Retina (tissue), 1 donor: ENCODE data around the gene TMEM213.
"Not testable (repeated sequence)": the region's sequence is repeated elsewhere in the genome, so short reads cannot be mapped to it uniquely, and the experiment has no call there.

Source experiments
- DNase-seq: peaks from one replicate; pipeline ENCODE4 v3.0.0-alpha.2; 2016

The TMEM213 gene, protein sequence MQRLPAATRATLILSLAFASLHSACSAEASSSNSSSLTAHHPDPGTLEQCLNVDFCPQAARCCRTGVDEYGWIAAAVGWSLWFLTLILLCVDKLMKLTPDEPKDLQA

GRCh38 chr7:138797715-138798320 is at the start of gene TMEM213, which contains the start of gene ATP6V0A4:
Gene TMEM213 (plus strand): TSS chr7:138797994. CDS start chr7:138798105, 111 bp downstream.
Gene ATP6V0A4 (minus strand): TSS chr7:138798196. CDS start chr7:138771247, 26,949 bp downstream.
- no peak for DNase-seq

DNA sequence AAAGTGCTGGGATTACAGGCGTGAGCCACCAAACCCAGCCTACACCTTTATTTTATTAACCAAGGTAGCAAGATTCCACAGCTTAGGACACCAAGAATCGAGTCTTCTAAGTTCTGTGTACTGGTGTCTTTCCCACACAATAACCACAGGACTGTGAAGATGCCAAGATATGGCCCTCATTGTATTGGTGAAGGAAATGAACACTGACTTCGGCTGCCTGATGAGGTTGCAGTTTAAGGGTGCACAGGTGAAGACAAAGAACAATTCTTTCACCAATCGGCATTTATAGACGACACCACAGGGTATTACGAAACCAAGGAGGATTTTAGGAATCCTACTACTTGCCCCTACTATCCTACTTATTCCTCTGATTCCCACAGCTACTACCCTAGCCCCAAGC is 49.1 kb upstream of the TMEM213 start:
- DNase-seq, result no peak

- DNase-seq, result no peak
These were observed 47.8 kb upstream of the TMEM213 start for GRCh38 chr7:138749960-138750359.

DNA sequence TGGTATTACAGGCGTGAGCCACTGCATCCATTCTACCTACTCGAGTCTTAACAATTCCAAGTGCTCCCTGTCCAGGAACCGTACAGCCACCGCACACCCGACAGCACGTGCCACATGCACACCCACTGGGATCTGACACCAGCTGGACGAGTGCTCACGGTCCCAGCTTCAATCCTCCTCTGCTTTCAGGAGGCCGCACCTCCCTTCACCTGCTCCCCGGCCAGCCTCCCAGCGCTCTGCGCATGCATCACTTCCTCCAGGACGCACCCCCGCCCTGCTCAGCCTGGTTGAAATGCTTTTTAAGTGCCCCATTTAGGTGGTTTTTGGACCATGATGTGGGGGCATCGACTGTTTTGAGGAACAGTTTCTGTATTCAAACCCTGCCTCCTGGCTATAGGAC is 47.3 kb upstream of the TMEM213 start:
- DNase-seq, result no peak

DNA sequence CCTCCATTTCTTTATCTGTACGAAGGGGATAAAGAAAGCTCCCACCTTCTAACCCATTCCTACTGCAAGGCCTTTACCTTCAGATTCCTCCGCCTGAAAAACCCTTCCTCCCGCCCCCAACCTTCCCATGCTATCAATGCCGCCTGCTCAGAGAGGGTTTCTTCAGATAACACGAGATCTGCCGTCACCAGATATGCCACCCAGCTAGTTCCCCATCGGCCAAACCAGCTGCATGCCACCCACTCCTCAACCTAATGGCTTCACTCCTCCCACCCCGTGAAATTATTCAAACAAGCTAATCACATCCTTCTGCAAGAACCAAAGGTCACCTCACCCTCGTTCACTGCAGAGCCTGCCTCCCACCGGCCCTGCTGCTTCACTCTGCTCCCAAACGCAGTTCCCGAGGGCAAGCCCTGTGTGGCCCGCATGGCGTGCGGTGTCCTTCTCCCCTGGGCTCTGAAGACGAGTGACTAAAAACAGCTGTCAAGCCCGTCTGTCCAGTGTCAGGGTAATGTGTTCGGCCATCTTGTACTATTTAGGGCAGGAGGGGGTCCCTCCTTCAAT is 46.8 kb upstream of the TMEM213 start:
- DNase-seq, result no peak

GRCh38 chr7:138752518-138753149 is 45.2 kb upstream of the TMEM213 start:
- DNase-seq, result no peak

DNA sequence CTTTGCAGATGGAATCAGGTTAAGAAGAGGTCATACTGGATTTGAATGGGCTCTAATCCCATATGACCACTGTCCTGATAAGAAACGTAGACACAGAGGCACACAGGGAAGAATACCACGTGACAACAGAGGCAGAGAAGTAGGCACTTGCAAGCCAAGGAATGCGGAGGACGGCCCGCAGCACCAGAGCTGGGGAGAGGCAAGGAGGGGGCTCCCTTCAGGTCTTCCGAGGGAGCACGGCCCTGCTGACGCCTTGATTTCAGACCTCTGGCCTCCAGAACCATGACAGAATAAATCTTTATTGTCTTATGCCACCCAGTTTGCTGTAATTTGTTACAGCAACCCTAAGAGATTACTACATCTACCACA is 44.7 kb upstream of the TMEM213 start:
- no peak for DNase-seq

- DNase-seq, result no peak
These were observed 44.2 kb upstream of the TMEM213 start for GRCh38 chr7:138753610-138754009.

DNA sequence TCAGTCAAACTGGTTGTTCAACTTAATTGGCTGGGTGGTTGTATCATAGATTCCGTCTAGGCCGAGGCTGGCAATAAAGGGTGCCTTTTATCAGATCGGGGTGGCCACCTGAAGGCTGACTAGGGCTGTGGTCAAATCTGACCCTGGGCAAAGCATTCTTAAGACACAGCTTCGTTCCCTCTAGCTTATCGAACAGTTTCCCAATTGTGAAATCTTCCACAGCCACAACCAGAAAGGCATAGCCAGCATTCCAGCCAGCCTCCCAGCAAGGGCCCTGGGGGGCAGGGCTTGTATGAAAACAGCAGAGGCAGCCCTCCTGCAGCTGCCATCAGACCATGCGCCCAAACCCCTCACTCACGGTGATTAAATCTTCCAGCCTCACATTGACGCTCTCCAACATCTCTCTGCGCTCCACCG is 42.5 kb upstream of the TMEM213 start:
- DNase-seq, result no peak

GRCh38 chr7:138755842-138756590 is 41.8 kb upstream of the TMEM213 start:
- DNase-seq, result no peak

- no peak for DNase-seq
These were observed 41.1 kb upstream of the TMEM213 start for GRCh38 chr7:138756591-138757242.

- DNase-seq, result no peak
These were observed 29.6 kb upstream of the TMEM213 start for GRCh38 chr7:138768241-138768640.

DNA sequence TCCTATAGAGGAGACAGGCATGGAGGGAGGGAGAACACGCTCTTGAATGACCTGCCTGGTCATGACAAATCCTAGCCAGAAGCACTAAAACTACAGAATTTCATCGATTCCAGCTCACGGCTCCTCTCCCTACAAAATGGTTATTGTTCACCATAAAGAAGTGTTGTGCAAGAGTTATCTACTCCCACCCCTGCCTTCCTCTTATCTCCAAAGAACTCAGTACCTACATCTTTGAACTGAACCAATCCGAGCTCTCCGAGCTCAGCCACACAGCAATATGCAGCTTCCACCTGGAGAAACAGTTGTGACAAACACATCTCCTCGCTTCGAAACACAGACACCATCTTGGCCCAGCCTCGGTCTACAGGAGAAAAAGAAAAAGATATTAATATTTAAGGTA is 26.9 kb upstream of the TMEM213 start:
- DNase-seq, result no peak

- no peak for DNase-seq
These were observed 24.6 kb upstream of the TMEM213 start for GRCh38 chr7:138773176-138773575.

- no peak for DNase-seq
These were observed 24.0 kb upstream of the TMEM213 start for GRCh38 chr7:138773817-138774216.

GRCh38 chr7:138776166-138776833 is 21.5 kb upstream of the TMEM213 start:
- no peak for DNase-seq

DNA sequence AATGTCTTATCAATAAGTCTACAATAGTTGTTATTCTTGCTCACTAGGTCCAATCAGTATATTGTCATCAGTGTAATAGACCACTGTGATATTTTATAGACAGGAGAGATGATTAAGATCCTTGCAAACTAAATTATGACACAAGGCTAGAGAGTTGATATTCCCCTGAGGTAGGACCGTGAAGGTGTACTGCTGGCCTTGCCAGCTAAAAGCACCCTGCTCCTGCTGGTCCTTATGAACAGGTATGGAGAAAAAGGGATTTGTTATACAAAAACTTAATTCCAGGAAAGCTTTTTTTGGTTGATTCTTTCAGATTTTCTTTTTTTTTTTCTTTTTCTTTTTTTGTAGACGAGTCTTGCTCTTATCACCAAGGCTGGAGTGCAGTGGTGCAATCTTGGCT is 16.8 kb upstream of the TMEM213 start:
- no peak for DNase-seq

- DNase-seq, result no peak
These were observed 13.1 kb upstream of the TMEM213 start for GRCh38 chr7:138784692-138785091.

- no peak for DNase-seq
These were observed 12.0 kb upstream of the TMEM213 start for GRCh38 chr7:138785587-138786437.

DNA sequence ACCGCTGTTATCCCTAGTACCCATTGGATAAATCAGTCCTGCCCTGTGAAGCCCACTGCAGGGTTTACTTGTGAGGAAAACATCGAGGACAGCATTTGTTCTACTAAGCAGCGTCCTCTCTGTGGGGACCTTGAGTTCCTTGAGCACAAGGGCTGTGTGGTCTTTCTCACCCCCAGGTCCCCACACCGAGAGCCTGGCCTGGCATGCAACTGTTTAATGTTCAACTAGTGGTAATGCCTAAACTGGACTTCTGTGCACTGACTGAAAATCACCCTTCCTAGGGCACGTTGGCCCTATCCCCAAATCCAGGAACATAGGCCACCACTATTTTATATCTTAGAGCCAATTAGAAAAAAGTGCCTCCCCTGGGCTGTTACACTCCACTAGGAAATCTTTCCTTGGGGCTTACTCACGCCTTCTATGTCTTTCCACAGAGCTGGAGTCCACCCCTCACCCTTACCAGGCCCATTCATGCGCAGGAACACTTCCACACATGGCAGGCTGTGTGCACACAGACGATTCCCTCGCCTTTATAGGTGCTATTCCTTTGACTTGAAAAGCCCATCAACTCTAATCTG is 1.7 kb upstream of the TMEM213 start:
- DNase-seq, result no peak

- not testable (repeated sequence) for DNase-seq
These were observed 748 bp upstream of the TMEM213 start for GRCh38 chr7:138797046-138797445.
